Muscle of leg (tissue), 16 donors: ENCODE data around the gene NECAP2. TPM values are rescaled to one million over a fixed set of nuclear protein-coding genes. Genes with fewer than 3 reads are reported as not detected.

Experiments used
- DNase-seq: peaks from one replicate; pipeline ENCODE4 v3.0.0; 2013
- H3K27ac ChIP-seq: one replicate; pipeline ENCODE4 v1.5.1; 2013; ENCODE audit warnings: mild to moderate bottlenecking, low read length, control low read depth
- H3K27me3 ChIP-seq: one replicate; pipeline ENCODE4 v1.6.1; 2013; ENCODE audit warnings: low read length; ENCODE audit not compliant: control insufficient read depth, insufficient read depth
- H3K36me3 ChIP-seq: one replicate; pipeline ENCODE4 v1.6.1; 2013; ENCODE audit warnings: low read length; ENCODE audit not compliant: control insufficient read depth, insufficient read depth
- H3K4me1 ChIP-seq: one replicate; pipeline ENCODE4 v1.6.1; 2013; ENCODE audit warnings: low read length; ENCODE audit not compliant: control insufficient read depth, insufficient read depth
- H3K4me3 ChIP-seq: one replicate; pipeline ENCODE4 v1.5.1; 2013; ENCODE audit warnings: low read length, control low read depth
- H3K9me3 ChIP-seq: replicated peaks from 2 replicates; pipeline ENCODE4 v1.6.1; 2013; ENCODE audit warnings: low read depth, low read length; ENCODE audit not compliant: control insufficient read depth
- WGBS: methylation state at CpG from one replicate; pipeline ENCODE4 v1.1.5; 2013; ENCODE audit warnings: missing lambda C conversion rate; ENCODE audit not compliant: insufficient coverage; 5-methylcytosine and 5-hydroxymethylcytosine counted together
- long read RNA-seq, 11 donors: transcript quantifications; one replicate each; lab custom pipeline, GENCODE V29; 2026
- polyA plus RNA-seq, 8 donors: library from polyadenylated mRNA; unstranded; fragments of 120-200 nt; gene quantifications; one replicate each; pipeline versions ENCODE4 v1.2.1 to v1.2.3, GENCODE V29; 2013; ENCODE audit warnings: inconsistent platforms in 1 of 8, low replicate concordance in 1 of 8; ENCODE audit not compliant: insufficient read length in 8 of 8, insufficient read depth in 1 of 8
- total RNA-seq: library from RNA; stranded (reverse); fragments of 120-200 nt; gene quantifications from one replicate; pipeline ENCODE4 v1.2.4, GENCODE V29; 2013

NECAP2 gene, protein sequence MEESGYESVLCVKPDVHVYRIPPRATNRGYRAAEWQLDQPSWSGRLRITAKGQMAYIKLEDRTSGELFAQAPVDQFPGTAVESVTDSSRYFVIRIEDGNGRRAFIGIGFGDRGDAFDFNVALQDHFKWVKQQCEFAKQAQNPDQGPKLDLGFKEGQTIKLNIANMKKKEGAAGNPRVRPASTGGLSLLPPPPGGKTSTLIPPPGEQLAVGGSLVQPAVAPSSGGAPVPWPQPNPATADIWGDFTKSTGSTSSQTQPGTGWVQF
- total RNA-seq (43.9 TPM), polyA plus RNA-seq (10 to 100 TPM; 33.7 to 45.5 (median 38.3) TPM)
- long read RNA-seq, donor 1, transcript NECAP2-201 (8 exons, 2,070 nt), result major isoform, 5 of 9 reads
- long read RNA-seq, donor 1, partial matches to known transcripts, result 0 of 9 reads
- long read RNA-seq, donor 1, other reads (novel, unspliced or antisense), result 0 of 9 reads
- long read RNA-seq, donor 2, partial matches to known transcripts, result 0 of 1 reads
- long read RNA-seq, donor 2, other reads (novel, unspliced or antisense), result 0 of 1 reads
- long read RNA-seq, donor 3, transcript NECAP2-211 (2 exons, 550 nt), result major isoform, 10 of 32 reads
- long read RNA-seq, donor 3, transcript NECAP2-201 (8 exons, 2,070 nt), result major isoform, 10 of 32 reads
- long read RNA-seq, donor 3, partial matches to known transcripts, result 12 of 32 reads
- long read RNA-seq, donor 3, other reads (novel, unspliced or antisense), result 0 of 32 reads
- long read RNA-seq, donor 4, partial matches to known transcripts, result 0 of 4 reads
- long read RNA-seq, donor 4, other reads (novel, unspliced or antisense), result 0 of 4 reads
- long read RNA-seq, donor 5, transcript NECAP2-201 (8 exons, 2,070 nt), result major isoform, 22 of 43 reads
- long read RNA-seq, donor 5, transcript NECAP2-211 (2 exons, 550 nt), result minor isoform, 6 of 43 reads
- long read RNA-seq, donor 5, transcript NECAP2-205 (2 exons, 572 nt), result minor isoform, 5 of 43 reads
- long read RNA-seq, donor 5, partial matches to known transcripts, result 0 of 43 reads
- long read RNA-seq, donor 5, other reads (novel, unspliced or antisense), result 8 of 43 reads
- long read RNA-seq, donor 6, transcript NECAP2-211 (2 exons, 550 nt), result minor isoform, 6 of 26 reads
- long read RNA-seq, donor 6, transcript NECAP2-201 (8 exons, 2,070 nt), result major isoform, 7 of 26 reads
- long read RNA-seq, donor 6, partial matches to known transcripts, result 0 of 26 reads
- long read RNA-seq, donor 6, other reads (novel, unspliced or antisense), result 10 of 26 reads
- long read RNA-seq, donor 7, transcript NECAP2-201 (8 exons, 2,070 nt), result major isoform, 14 of 18 reads
- long read RNA-seq, donor 7, partial matches to known transcripts, result 0 of 18 reads
- long read RNA-seq, donor 7, other reads (novel, unspliced or antisense), result 0 of 18 reads
- long read RNA-seq, donor 8, transcript NECAP2-201 (8 exons, 2,070 nt), result major isoform, 6 of 16 reads
- long read RNA-seq, donor 8, partial matches to known transcripts, result 0 of 16 reads
- long read RNA-seq, donor 8, other reads (novel, unspliced or antisense), result 10 of 16 reads
- long read RNA-seq, donor 9, transcript NECAP2-201 (8 exons, 2,070 nt), result major isoform, 6 of 16 reads
- long read RNA-seq, donor 9, partial matches to known transcripts, result 7 of 16 reads
- long read RNA-seq, donor 9, other reads (novel, unspliced or antisense), result 0 of 16 reads
- long read RNA-seq, donor 10, transcript NECAP2-201 (8 exons, 2,070 nt), result major isoform, 6 of 33 reads
- long read RNA-seq, donor 10, partial matches to known transcripts, result 22 of 33 reads
- long read RNA-seq, donor 10, other reads (novel, unspliced or antisense), result 0 of 33 reads
- long read RNA-seq, donor 11, transcript NECAP2-201 (8 exons, 2,070 nt), result major isoform, 5 of 5 reads
- long read RNA-seq, donor 11, partial matches to known transcripts, result 0 of 5 reads
- long read RNA-seq, donor 11, other reads (novel, unspliced or antisense), result 0 of 5 reads

DNA sequence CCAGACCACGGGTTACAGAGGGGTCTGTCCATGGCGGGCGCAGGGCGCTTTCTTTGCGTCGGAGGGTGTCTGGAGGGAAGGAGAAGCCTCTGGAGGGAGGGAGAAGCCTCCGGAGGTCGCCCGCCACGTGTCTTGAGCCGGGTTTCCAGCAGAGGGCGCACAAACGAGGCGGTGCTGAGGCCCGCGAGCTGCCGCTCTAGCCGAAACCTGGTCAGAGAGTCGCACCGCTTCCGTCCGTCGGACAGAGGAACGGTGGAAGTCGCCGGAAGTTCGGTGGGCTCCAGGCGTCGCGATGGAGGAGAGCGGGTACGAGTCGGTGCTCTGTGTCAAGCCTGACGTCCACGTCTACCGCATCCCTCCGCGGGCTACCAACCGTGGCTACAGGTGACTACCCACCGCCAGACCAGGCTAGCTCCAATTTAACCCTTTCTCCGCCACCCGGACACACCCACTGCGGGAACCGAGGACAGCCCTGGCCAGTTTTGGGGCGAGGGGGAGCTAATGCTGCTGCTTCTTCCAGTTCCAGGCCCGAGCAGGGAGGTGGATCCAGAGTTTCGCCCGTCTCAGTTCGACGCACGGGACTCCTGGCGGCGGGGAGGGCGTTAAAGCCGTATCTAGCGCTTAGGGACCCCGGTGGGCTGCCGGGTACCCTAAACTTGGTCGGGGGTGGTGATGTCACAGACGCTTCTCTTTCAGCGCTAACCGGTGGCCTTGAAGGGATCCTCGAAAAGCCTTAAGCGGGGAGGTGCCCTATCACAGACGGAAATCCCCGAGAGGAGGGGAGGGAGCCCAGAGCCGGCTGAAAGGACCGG lies at the start of gene NECAP2:
NECAP2 (plus strand) TSS at position 255 of the 812 bp plus-strand sequence; CDS start at position 293, 38 bp downstream.
- Histone ChIP-seq H3K4me3 (peak within 1 kb of the TSS; percentile 86), H3K4me1 (peaks cover 13% of the 10 kb centered on the region), H3K36me3 (peaks cover 30% of the 10 kb centered on the region), H3K9me3 (no peaks in the 10 kb centered on the region), H3K27ac (peak within 1 kb of the TSS; percentile 75), H3K27me3 (no peaks in the 10 kb centered on the region)
- WGBS, result under 1% methylated on average over 54 of the region's 68 CpGs
- peak; percentile 96 for DNase-seq

DNA sequence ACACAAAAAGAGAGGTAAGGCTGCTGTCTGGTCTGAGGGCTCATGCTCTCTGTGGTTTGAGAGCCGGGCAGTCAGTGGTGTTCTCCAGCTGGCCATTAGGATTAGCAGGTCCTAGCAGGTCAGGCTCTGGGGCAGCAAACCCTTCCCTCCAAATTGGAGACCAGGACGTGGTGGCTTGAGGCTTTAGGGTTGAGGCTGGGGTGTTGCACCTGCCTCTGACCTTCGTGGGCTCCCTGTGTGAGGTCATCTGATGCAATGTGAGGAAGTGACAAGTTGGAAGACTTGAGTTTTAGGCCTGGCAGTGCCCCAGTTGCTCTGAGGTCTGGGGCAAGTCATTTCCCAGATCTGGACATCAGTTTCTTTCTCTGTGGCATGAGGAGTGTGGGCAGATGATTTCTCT lies 49.1 kb upstream of the NECAP2 start:
- Histone ChIP-seq H3K27me3 (no peaks in the 10 kb centered on the region), H3K4me1 (peaks cover 42% of the 10 kb centered on the region), H3K27ac (no peak overlapping the region), H3K9me3 (no peaks in the 10 kb centered on the region), H3K36me3 (peaks cover 30% of the 10 kb centered on the region), H3K4me3 (no peak overlapping the region)
- DNase-seq, result no peak
- 63% methylated on average over 2 of the region's 3 CpGs for WGBS

DNA sequence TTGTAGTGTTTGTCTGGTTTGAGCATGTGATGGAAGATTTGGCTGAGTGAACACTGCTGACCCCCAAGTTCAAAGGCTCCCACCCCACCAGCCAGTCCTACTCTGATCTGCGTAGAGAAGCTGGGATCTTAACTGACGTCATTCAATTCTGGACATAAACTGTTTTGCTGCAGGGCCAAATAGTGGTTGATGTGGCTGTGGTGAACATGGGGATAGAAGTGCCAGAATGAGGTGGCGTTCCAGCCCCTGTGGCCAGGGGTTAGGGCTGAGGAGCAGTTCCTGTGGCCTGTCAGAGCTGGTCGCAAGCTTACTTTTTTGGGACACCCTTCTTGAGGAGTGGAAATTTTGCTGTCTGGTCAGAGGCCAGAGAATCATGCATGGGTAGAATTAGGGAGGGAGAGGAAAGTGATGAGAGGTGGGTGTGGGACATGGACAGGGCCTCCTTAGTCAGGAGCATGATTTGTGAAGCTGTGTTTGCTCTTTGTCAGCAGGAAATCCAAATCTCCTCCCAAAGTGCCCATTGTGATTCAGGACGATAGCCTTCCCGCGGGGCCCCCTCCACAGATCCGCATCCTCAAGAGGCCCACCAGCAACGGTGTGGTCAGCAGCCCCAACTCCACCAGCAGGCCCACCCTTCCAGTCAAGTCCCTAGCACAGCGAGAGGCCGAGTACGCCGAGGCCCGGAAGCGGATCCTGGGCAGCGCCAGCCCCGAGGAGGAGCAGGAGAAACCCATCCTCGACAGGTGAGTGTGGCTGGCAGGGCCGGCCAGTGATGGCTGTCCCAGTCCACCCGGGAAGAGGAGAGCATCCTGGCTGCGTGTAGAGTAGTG lies 47.6 kb upstream of the NECAP2 start:
- H3K27ac ChIP-seq, result no peak overlapping the region
- peaks cover 46% of the 10 kb centered on the region for H3K36me3 ChIP-seq
- peaks cover 40% of the 10 kb centered on the region for H3K4me1 ChIP-seq

DNA sequence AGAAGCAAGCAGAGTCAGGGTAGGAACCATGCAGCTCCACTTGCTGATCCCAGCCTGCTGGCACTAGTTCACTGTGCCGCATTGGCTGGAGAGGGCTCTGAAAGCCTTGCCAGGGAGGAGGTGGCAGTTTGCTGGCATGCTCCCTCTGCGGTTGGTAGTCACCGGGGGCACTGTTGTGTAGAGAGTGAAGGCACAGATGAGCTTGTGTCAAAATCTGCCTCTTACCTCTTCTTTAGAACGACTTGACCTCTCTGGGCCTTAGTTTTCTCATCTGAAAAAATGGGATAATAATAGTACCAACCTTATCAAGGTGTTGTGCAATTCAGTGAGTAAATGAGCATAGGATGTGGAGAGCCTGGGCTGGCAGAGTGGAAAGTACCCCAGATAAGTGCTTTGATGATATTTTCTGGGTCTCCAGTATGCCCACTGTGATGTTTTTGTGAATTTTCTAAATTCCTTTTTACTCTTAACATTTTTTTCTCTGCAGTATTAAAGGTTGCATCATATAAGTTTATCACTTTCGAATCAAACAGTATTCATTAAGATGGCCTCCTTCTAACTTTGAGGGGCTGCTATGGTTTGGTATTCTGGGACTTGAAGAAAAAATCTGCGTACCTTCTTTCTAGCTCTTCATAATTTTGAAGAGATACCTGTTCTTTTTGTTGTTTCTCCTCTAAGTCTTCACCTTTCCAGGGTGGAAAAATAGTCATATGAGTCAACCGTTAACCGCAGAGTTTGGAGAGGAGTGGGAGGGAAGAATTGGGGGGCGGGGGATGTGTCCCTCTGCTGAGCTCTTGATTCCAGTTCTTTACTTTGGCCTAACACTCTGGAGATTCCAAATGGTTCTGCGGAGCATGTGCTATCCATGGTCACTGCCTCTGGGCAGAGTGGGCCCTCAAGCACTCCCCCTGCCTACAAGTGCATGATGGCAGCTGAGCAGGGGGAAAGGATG lies 46.7 kb upstream of the NECAP2 start:
- H3K4me3 ChIP-seq, result no peak overlapping the region
- DNase-seq, result no peak
- 93% methylated on average over 3 of the region's 10 CpGs for WGBS
- no peak overlapping the region for H3K27ac ChIP-seq
- no peaks in the 10 kb centered on the region for H3K27me3 ChIP-seq
- H3K36me3 ChIP-seq, result peaks cover 54% of the 10 kb centered on the region
- H3K9me3 ChIP-seq, result no peaks in the 10 kb centered on the region
- H3K4me1 ChIP-seq, result peaks cover 44% of the 10 kb centered on the region

More for the DNA sequence above, 47.6 kb upstream of the NECAP2 start:
- Histone ChIP-seq H3K27me3 (no peaks in the 10 kb centered on the region), H3K4me3 (no peak overlapping the region), H3K9me3 (no peaks in the 10 kb centered on the region)
- 81% methylated on average over 14 of the region's 21 CpGs for WGBS
- no peak for DNase-seq

DNA sequence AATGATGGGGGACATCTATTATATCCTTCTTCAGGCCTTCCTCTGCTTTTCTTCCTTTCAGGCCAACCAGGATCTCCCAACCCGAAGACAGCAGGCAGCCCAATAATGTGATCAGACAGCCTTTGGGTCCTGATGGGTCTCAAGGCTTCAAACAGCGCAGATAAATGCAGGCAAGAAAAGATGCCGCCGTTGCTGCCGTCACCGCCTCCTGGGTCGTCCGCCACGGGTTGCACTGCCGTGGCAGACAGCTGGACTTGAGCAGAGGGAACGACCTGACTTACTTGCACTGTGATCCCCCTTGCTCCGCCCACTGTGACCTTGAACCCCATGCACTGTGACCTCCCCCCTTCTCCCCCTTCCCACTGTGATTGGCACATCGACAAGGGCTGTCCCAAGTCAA lies 45.5 kb upstream of the NECAP2 start:
- peaks cover 65% of the 10 kb centered on the region for H3K36me3 ChIP-seq
- peaks cover 46% of the 10 kb centered on the region for H3K4me1 ChIP-seq
- no peak overlapping the region for H3K4me3 ChIP-seq
- H3K27ac ChIP-seq, result no peak overlapping the region
- DNase-seq, result no peak
- H3K9me3 ChIP-seq, result no peaks in the 10 kb centered on the region
- WGBS, result 93% methylated on average over 10 of the region's 13 CpGs
- no peaks in the 10 kb centered on the region for H3K27me3 ChIP-seq

- Histone ChIP-seq H3K9me3 (no peaks in the 10 kb centered on the region), H3K36me3 (peaks cover 70% of the 10 kb centered on the region), H3K4me1 (peaks cover 38% of the 10 kb centered on the region), H3K4me3 (no peak overlapping the region), H3K27ac (peak overlapping the region; percentile 35), H3K27me3 (no peaks in the 10 kb centered on the region)
- WGBS, result 56% methylated on average over 6 of the region's 7 CpGs
- DNase-seq, result peak; percentile 60
Measured at GRCh38 chr1:16396591-16396990, 43.9 kb upstream of the NECAP2 start.

GRCh38 chr1:16397120-16397519 lies 43.4 kb upstream of the NECAP2 start:
- Histone ChIP-seq H3K4me3 (no peak overlapping the region), H3K36me3 (peaks cover 70% of the 10 kb centered on the region), H3K27ac (peak overlapping the region; percentile 35), H3K27me3 (no peaks in the 10 kb centered on the region), H3K9me3 (no peaks in the 10 kb centered on the region), H3K4me1 (peaks cover 34% of the 10 kb centered on the region)
- WGBS, result 0% methylated on average over 1 of the region's 5 CpGs
- DNase-seq, result no peak
